Breast epithelium (tissue), 3 donors: ENCODE results near the gene TMEM151B.

Experiments
- POLR2A ChIP-seq: fragments of 450-650 bp; IDR thresholded peaks from one replicate; pipeline ENCODE4 v1.6.1; 2016; ENCODE audit warnings: antibody characterized with exemption, mild to moderate bottlenecking, moderate library complexity
- TF ChIP-seq, protein P1 (sequence below), 3 donors: fragments of 450-650 bp; IDR thresholded peaks; one replicate each; pipeline ENCODE4 v1.5.1; 2016 to 2017; ENCODE audit warnings: antibody characterized with exemption in 3 of 3, mild to moderate bottlenecking in 3 of 3, moderate library complexity in 3 of 3

DNA sequence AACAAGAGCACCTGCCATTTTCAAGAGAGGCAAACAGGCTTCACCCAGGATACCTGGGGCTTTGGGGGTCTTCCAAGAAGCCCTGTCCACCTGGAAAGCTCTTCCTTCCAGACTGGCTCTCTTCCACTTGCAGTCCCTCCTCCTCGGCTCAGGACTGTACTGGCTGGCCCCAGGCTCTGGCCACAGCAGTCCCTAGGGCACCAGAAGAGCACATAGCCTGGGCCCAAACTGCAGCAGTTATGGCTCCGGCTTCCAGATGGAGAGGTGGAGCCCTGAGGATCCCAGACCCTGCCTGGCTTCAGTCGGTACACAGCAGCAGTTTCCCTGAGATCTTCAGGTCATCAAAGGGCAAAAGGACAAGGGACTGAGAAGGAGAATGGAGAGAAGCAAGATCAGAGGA lies 11.3 kb upstream of the TMEM151B start:
- TF ChIP-seq, protein P1, sequence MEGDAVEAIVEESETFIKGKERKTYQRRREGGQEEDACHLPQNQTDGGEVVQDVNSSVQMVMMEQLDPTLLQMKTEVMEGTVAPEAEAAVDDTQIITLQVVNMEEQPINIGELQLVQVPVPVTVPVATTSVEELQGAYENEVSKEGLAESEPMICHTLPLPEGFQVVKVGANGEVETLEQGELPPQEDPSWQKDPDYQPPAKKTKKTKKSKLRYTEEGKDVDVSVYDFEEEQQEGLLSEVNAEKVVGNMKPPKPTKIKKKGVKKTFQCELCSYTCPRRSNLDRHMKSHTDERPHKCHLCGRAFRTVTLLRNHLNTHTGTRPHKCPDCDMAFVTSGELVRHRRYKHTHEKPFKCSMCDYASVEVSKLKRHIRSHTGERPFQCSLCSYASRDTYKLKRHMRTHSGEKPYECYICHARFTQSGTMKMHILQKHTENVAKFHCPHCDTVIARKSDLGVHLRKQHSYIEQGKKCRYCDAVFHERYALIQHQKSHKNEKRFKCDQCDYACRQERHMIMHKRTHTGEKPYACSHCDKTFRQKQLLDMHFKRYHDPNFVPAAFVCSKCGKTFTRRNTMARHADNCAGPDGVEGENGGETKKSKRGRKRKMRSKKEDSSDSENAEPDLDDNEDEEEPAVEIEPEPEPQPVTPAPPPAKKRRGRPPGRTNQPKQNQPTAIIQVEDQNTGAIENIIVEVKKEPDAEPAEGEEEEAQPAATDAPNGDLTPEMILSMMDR (IDR thresholded peaks at IDR 0.05) = no peak
- TF ChIP-seq POLR2A = no peak
